ENCODE measurements around the gene SHISA9. TPM values are rescaled to one million over a fixed set of nuclear protein-coding genes. Genes with fewer than 3 reads are reported as not detected.

The SHISA9 gene
- total and polyA plus RNA-seq, 2 donors from 2014 or later: 0.95 to 2.8 TPM

- Histone ChIP-seq H3K27ac (ENCODE audit: low read depth in 2 of 2, low read length in 2 of 2) (no peak overlapping the region), H3K9ac (ENCODE audit: low read length in 3 of 3) (no peak overlapping the region), H3K27me3 (ENCODE audit: control insufficient read depth, insufficient read depth, low read length) (no peaks in the 10 kb centered on the region), H3K4me1 (ENCODE audit: control insufficient read depth in 2 of 3, insufficient read depth in 2 of 3, low read depth in 1 of 3, low read length in 3 of 3) (no peaks in the 10 kb centered on the region), H3K36me3 (ENCODE audit: control insufficient read depth in 2 of 3, insufficient read depth in 3 of 3, low read length in 3 of 3) (no peaks in the 10 kb centered on the region), H3K4me3 (ENCODE audit: low read length in 3 of 3) (no peak overlapping the region), H3K9me3 (ENCODE audit: control insufficient read depth in 2 of 3, insufficient read depth in 1 of 3, low read length in 3 of 3) (peaks cover 0 to 3% (median 0%) of the 10 kb centered on the region in 3 donors)
- intact Hi-C loops (cut with DNase I): no loop called here
- FAIRE-seq (no peak), DNase-seq (peak in 3 of 5 donors; percentile 22 to 65 (median 63))
- no peak for TF ChIP-seq CTCF (IDR thresholded peaks at IDR 0.05; ENCODE audit: borderline replicate concordance, extremely low read depth, insufficient read depth)
Measured at GRCh38 chr16:13030769-13031168, 129.4 kb downstream of the SHISA9 start.

- Histone ChIP-seq H3K9me3 (ENCODE audit: control insufficient read depth in 2 of 3, insufficient read depth in 1 of 3, low read length in 3 of 3) (peaks cover 0 to 3% (median 0%) of the 10 kb centered on the region in 3 donors), H3K27ac (ENCODE audit: low read depth in 2 of 2, low read length in 2 of 2) (no peak overlapping the region), H3K4me1 (ENCODE audit: control insufficient read depth in 2 of 3, insufficient read depth in 2 of 3, low read depth in 1 of 3, low read length in 3 of 3) (no peaks in the 10 kb centered on the region), H3K36me3 (ENCODE audit: control insufficient read depth in 2 of 3, insufficient read depth in 3 of 3, low read length in 3 of 3) (no peaks in the 10 kb centered on the region), H3K4me3 (ENCODE audit: low read length in 3 of 3) (no peak overlapping the region), H3K9ac (ENCODE audit: low read length in 3 of 3) (no peak overlapping the region), H3K27me3 (ENCODE audit: control insufficient read depth, insufficient read depth, low read length) (no peaks in the 10 kb centered on the region)
- FAIRE-seq: no peak
- intact Hi-C loops (cut with DNase I): no loop called here
- TF ChIP-seq CTCF (IDR thresholded peaks at IDR 0.05; ENCODE audit: borderline replicate concordance, extremely low read depth, insufficient read depth): no peak
- DNase-seq: no peak
Measured at GRCh38 chr16:13032911-13033310, 131.5 kb downstream of the SHISA9 start.

GRCh38 chr16:13036600-13036999, 135.2 kb downstream of the SHISA9 start:
- peaks cover 0 to 3% (median 0%) of the 10 kb centered on the region in 3 donors for H3K9me3 ChIP-seq (ENCODE audit: control insufficient read depth in 2 of 3, insufficient read depth in 1 of 3, low read length in 3 of 3)
- no peak for FAIRE-seq
- intact Hi-C loops (cut with DNase I): no loop called here
- no peak for TF ChIP-seq CTCF (IDR thresholded peaks at IDR 0.05; ENCODE audit: borderline replicate concordance, extremely low read depth, insufficient read depth)
- no peaks in the 10 kb centered on the region for H3K4me1 ChIP-seq (ENCODE audit: control insufficient read depth in 2 of 3, insufficient read depth in 2 of 3, low read depth in 1 of 3, low read length in 3 of 3)
- no peak overlapping the region for H3K9ac ChIP-seq (ENCODE audit: low read length in 3 of 3)
- no peak overlapping the region for H3K4me3 ChIP-seq (ENCODE audit: low read length in 3 of 3)
- peak in 4 of 5 donors; percentile 53 to 90 (median 81) for DNase-seq
- H3K36me3 ChIP-seq (ENCODE audit: control insufficient read depth in 2 of 3, insufficient read depth in 3 of 3, low read length in 3 of 3): no peaks in the 10 kb centered on the region
- no peaks in the 10 kb centered on the region for H3K27me3 ChIP-seq (ENCODE audit: control insufficient read depth, insufficient read depth, low read length)
- no peak overlapping the region for H3K27ac ChIP-seq (ENCODE audit: low read depth in 2 of 2, low read length in 2 of 2)

- FAIRE-seq: no peak
- Histone ChIP-seq H3K4me1 (ENCODE audit: control insufficient read depth in 2 of 3, insufficient read depth in 2 of 3, low read depth in 1 of 3, low read length in 3 of 3) (no peaks in the 10 kb centered on the region), H3K9me3 (ENCODE audit: control insufficient read depth in 2 of 3, insufficient read depth in 1 of 3, low read length in 3 of 3) (peaks cover 0 to 3% (median 0%) of the 10 kb centered on the region in 3 donors), H3K36me3 (ENCODE audit: control insufficient read depth in 2 of 3, insufficient read depth in 3 of 3, low read length in 3 of 3) (no peaks in the 10 kb centered on the region), H3K27ac (ENCODE audit: low read depth in 2 of 2, low read length in 2 of 2) (no peak overlapping the region), H3K4me3 (ENCODE audit: low read length in 3 of 3) (no peak overlapping the region), H3K9ac (ENCODE audit: low read length in 3 of 3) (no peak overlapping the region), H3K27me3 (ENCODE audit: control insufficient read depth, insufficient read depth, low read length) (no peaks in the 10 kb centered on the region)
- no peak for TF ChIP-seq CTCF (IDR thresholded peaks at IDR 0.05; ENCODE audit: borderline replicate concordance, extremely low read depth, insufficient read depth)
- no peak for DNase-seq
- intact Hi-C loops (cut with DNase I): no loop called here
Measured at GRCh38 chr16:13038591-13038990, 137.2 kb downstream of the SHISA9 start.

Measured in kidney (tissue), 14 donors.